Measurements from ENCODE around the gene NPHP1. TPM values are rescaled to one million over a fixed set of nuclear protein-coding genes. Genes with fewer than 3 reads are reported as not detected.

The NPHP1 gene
- polyA plus RNA-seq, 1 experiment = 2.9 TPM

DNA sequence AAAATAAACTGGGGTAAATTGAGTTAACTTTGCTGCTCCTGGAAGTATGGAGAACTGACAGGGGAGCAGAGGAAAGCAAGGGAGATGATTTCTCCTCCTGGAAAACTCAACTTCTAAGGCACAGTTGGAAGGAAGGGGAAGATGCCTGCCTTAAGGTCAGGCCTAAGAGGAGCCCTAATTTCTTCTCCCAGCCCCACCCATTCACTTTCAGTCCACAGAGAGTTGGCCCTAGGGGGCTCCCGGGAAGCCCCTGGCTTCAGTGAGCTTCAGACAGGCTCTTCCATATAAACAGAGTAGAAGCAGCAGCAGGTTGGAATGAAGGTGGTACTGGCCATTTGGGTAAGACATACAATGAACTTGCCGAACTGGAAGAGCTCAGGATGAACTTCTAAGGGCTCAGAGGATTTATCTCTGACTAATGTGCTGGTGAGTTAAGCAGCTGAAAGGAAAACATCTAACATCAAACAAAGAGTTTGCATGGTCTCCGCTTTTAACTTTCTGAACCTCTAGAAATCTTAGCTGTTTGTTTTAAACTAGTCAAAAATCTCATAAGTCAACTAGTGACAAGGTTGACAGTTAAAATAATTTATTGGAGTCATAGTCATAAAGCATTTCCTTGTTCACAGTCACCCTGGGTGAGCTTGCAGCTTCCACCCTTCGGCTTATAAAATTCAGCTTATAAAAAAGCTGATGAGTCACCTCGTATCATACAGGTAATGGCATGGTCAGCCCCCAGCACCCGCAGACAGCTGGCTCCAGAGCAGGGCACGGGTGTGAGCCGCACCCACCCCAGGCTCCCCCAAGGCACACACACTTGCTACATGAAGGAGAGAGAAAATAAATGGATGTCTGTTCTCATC lies 99.0 kb downstream of the NPHP1 start:
- ChIA-PET POLR2A (no interaction called here), CTCF (interaction anchor here (0.8 to 3.3 kb wide), 2 partner anchors 11 to 13 kb away, joined by 3 to 25 read pairs; partner anchors contain the start of gene MALL)
- Histone ChIP-seq H3K36me3 (ENCODE audit: control insufficient read depth, insufficient read depth, low read length) (no peaks in the 10 kb centered on the region), H3K27me3 (ENCODE audit: control insufficient read depth, insufficient read depth, low read length) (no peaks in the 10 kb centered on the region), H3K4me3 (ENCODE audit: low read depth, low read length) (no peak overlapping the region)
- TF ChIP-seq, protein P1, sequence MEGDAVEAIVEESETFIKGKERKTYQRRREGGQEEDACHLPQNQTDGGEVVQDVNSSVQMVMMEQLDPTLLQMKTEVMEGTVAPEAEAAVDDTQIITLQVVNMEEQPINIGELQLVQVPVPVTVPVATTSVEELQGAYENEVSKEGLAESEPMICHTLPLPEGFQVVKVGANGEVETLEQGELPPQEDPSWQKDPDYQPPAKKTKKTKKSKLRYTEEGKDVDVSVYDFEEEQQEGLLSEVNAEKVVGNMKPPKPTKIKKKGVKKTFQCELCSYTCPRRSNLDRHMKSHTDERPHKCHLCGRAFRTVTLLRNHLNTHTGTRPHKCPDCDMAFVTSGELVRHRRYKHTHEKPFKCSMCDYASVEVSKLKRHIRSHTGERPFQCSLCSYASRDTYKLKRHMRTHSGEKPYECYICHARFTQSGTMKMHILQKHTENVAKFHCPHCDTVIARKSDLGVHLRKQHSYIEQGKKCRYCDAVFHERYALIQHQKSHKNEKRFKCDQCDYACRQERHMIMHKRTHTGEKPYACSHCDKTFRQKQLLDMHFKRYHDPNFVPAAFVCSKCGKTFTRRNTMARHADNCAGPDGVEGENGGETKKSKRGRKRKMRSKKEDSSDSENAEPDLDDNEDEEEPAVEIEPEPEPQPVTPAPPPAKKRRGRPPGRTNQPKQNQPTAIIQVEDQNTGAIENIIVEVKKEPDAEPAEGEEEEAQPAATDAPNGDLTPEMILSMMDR (IDR thresholded peaks at IDR 0.05; ENCODE audit: insufficient read depth, low read depth, low read length) = no peak
- DNase-seq (ENCODE audit: low read depth) = peak; percentile 33

DNA sequence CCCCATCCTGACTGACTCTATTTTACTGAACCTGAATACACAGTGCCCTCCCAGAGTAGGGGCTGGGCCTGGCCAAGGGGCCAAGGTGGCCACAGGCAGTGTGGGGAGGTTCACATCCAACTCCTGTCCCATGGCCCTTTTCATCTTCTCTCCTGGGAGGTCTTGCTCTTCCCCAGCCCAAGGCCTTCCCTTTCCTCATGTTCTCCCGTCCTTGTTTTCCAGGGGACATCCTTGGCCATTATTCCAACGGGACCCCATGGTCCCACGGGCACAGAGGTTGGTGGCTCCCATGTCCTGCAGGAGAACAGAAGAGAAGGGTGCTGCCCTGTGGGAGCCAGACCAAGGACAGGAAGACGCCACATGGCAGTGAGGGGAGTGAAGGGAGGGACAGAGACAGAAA lies 99.6 kb downstream of the NPHP1 start:
- TF ChIP-seq, protein P1 (IDR thresholded peaks at IDR 0.05; ENCODE audit: insufficient read depth, low read depth, low read length) = no peak
- POLR2A ChIA-PET = no interaction called here
- H3K4me3 ChIP-seq (ENCODE audit: low read depth, low read length) = no peak overlapping the region
- no peaks in the 10 kb centered on the region for H3K36me3 ChIP-seq (ENCODE audit: control insufficient read depth, insufficient read depth, low read length)
- CTCF ChIA-PET = interaction anchor here (3.3 kb wide), 1 partner anchor 11 kb away, joined by 25 read pairs; the partner anchor contains the start of gene MALL
- no peaks in the 10 kb centered on the region for H3K27me3 ChIP-seq (ENCODE audit: control insufficient read depth, insufficient read depth, low read length)
- DNase-seq (ENCODE audit: low read depth) = no peak

DNA sequence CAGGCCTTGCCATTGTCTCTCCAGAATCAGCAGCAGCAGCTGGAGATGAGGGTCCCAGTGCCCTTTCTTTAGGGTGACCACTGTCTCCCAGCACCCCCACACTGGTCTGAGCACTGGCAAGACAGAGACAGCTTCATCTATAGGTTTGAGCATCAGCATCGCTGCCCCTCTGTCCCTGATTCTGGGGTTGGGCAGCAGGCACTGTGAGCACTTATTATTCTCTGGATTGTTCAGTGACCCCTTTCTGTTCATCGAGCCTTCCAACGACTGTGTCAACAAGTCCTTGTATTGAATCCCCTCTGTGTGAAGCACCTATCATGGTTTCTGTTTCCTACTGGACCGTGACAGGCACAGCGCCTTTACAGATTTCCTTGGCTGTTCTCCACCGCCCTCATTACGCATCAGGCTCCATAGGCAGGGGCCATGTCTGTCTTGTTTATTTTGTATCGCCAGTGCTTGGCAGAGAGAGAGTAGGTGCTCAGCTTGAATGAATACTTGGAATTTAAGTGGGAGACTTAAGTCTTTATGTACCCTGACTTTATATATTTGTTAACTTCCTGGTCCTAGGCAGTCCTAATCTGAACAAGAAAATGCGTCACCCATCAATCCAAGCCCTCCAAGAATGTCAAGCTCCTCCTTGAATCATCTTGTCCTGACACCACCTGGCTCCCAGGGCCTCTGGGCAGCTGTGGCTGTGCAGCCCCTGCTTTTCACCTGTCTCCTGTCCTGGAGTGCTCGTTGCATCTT lies 100.6 kb downstream of the NPHP1 start:
- no peak overlapping the region for H3K4me3 ChIP-seq (ENCODE audit: low read depth, low read length)
- H3K36me3 ChIP-seq (ENCODE audit: control insufficient read depth, insufficient read depth, low read length) = no peaks in the 10 kb centered on the region
- H3K27me3 ChIP-seq (ENCODE audit: control insufficient read depth, insufficient read depth, low read length) = no peaks in the 10 kb centered on the region
- POLR2A ChIA-PET = no interaction called here
- TF ChIP-seq, protein P1 (IDR thresholded peaks at IDR 0.05; ENCODE audit: insufficient read depth, low read depth, low read length) = no peak
- CTCF ChIA-PET = no interaction called here
- DNase-seq (ENCODE audit: low read depth) = no peak

DNA sequence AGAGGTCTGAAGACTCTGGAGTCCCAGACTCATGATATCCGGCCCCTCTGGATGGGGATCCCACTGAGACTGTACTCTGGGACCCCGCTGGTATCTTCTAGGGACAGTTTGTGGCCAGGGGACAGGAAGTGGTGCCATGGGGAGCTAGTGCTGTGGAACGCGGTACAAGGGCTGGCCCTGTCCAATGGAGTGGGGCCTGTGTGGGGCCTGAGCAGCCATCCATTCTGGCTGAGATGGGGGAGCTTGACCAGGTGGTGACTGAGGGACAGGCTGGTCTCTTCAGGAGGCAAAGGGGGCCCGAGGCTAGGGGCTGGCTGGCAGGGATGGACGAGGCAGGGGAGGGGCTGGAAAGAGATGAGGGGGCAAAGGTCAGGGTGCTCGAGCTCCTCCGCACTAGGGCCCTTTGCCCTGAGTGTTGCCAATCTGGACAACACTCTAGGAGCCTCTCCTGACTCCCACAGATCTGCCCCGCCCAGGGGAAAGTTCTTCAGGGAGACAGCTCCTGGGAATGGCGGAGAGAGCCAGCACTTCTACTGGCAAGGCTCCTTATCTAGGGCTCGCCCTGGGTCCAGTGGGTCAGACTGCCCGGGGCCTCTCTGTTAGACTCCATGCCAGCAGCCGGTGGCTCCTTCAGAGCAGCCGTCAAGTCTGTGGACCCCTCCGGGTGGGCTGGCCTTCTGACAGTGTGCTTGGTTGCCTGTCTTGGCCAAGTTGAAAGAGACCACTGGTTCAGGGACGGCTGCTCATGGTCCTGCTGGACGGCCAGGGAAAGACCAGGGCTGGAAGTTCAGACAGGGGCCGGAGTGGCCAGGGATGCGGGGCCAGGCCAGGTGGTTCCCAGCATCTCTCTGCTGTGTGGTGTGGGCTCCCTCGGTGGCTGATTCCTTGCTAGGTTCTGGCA lies 101.5 kb downstream of the NPHP1 start:
- no peak overlapping the region for H3K4me3 ChIP-seq (ENCODE audit: low read depth, low read length)
- no peaks in the 10 kb centered on the region for H3K36me3 ChIP-seq (ENCODE audit: control insufficient read depth, insufficient read depth, low read length)
- H3K27me3 ChIP-seq (ENCODE audit: control insufficient read depth, insufficient read depth, low read length) = no peaks in the 10 kb centered on the region
- no peak for DNase-seq (ENCODE audit: low read depth)
- ChIA-PET POLR2A (no interaction called here), CTCF (interaction anchor here (1.2 kb wide), 1 partner anchor 13 kb away, joined by 5 read pairs; the partner anchor contains the start of gene MALL)
- TF ChIP-seq, protein P1 (IDR thresholded peaks at IDR 0.05; ENCODE audit: insufficient read depth, low read depth, low read length) = no peak
